DND-41 (cell line): ENCODE measurements around the gene FMR1.

Experiments
- ATAC-seq: fragments of 200-7000 bp; cut with Tn5 transposase; 3 replicates; pipeline ENCODE4 v1.9.1; 2021; ENCODE audit warnings: low read depth; ENCODE audit not compliant: insufficient read depth
- DNase-seq: peaks from one replicate; pipeline ENCODE4 v3.0.0-alpha.2; 2020
- H2AFZ ChIP-seq: 2 replicates; pipeline ENCODE4 v1.6.0; 2012; ENCODE audit warnings: low read depth, low read length
- H3K27ac ChIP-seq: 2 replicates; pipeline ENCODE4 v1.5.1; 2012; ENCODE audit warnings: low read length, inconsistent platforms
- H3K27me3 ChIP-seq: fragments of 200-600 bp; sonication (generic); 2 replicates; pipeline ENCODE4 v1.6.0; 2012; ENCODE audit warnings: low read length, mild to moderate bottlenecking, inconsistent platforms; ENCODE audit not compliant: insufficient read depth, poor library complexity
- H3K36me3 ChIP-seq: 2 replicates; pipeline ENCODE4 v1.5.1; 2012; ENCODE audit warnings: low read length, inconsistent platforms; ENCODE audit not compliant: insufficient read depth
- H3K4me1 ChIP-seq: 2 replicates; pipeline ENCODE4 v1.5.1; 2012; ENCODE audit warnings: mild to moderate bottlenecking, low read length; ENCODE audit not compliant: insufficient read depth
- H3K4me2 ChIP-seq: 2 replicates; pipeline ENCODE4 v1.6.0; 2012; ENCODE audit warnings: mild to moderate bottlenecking, moderate library complexity, low read length, inconsistent platforms; ENCODE audit not compliant: insufficient read depth
- H3K4me3 ChIP-seq, 2 experiments: fragments of 200-600 bp in 1 of 2; shearing (Covaris generic) in 1 of 2; 2 replicates each; pipeline ENCODE4 v1.5.1; 2012 to 2016; ENCODE audit warnings: inconsistent platforms in 2 of 2, low read length in 2 of 2, mild to moderate bottlenecking in 2 of 2, low read depth in 1 of 2, moderate library complexity in 1 of 2
- H3K79me2 ChIP-seq: 2 replicates; pipeline ENCODE4 v1.6.0; 2012; ENCODE audit warnings: low read length, inconsistent platforms; ENCODE audit not compliant: insufficient read depth
- H3K9ac ChIP-seq: 2 replicates; pipeline ENCODE4 v1.6.0; 2012; ENCODE audit warnings: low read depth, mild to moderate bottlenecking, inconsistent platforms, low read length, moderate library complexity
- H3K9me3 ChIP-seq: 2 replicates; pipeline ENCODE4 v1.5.1; 2012; ENCODE audit warnings: low read length, moderate library complexity, mild to moderate bottlenecking, inconsistent platforms; ENCODE audit not compliant: insufficient read depth, severe bottlenecking
- H4K20me1 ChIP-seq: 2 replicates; pipeline ENCODE4 v1.6.0; 2012; ENCODE audit warnings: low read length; ENCODE audit not compliant: insufficient read depth
- EZH2 ChIP-seq: IDR thresholded peaks from 3 replicates; pipeline ENCODE4 v1.6.1; 2012; ENCODE audit warnings: borderline replicate concordance, low read depth, mild to moderate bottlenecking, moderate library complexity, low read length, inconsistent platforms; ENCODE audit not compliant: severe bottlenecking
- TF ChIP-seq, protein P1 (sequence below): IDR thresholded peaks from 2 replicates; pipeline ENCODE4 v1.5.1; 2012; ENCODE audit warnings: borderline replicate concordance, low read length, moderate library complexity, mild to moderate bottlenecking; ENCODE audit not compliant: poor library complexity, severe bottlenecking; ENCODE audit errors: extremely low read depth

FMR1 gene

GRCh38 chrX:147978931-147979330 is 67.2 kb downstream of the FMR1 start:
- Histone ChIP-seq H2AFZ (no peak overlapping the region; the same call in 1 of the 2 replicates), H3K9ac (no peak overlapping the region), H4K20me1 (no peaks in the 10 kb centered on the region), H3K27ac (no peak overlapping the region), H3K4me2 (no peak overlapping the region), H3K4me1 (no peaks in the 10 kb centered on the region), H3K9me3 (no peaks in the 10 kb centered on the region), H3K4me3 (no peak overlapping the region), H3K27me3 (no peaks in the 10 kb centered on the region), H3K79me2 (no peaks in the 10 kb centered on the region), H3K36me3 (no peaks in the 10 kb centered on the region)
- ATAC-seq (no peak), DNase-seq (no peak)
- no peak for TF ChIP-seq EZH2
- TF ChIP-seq, protein P1, sequence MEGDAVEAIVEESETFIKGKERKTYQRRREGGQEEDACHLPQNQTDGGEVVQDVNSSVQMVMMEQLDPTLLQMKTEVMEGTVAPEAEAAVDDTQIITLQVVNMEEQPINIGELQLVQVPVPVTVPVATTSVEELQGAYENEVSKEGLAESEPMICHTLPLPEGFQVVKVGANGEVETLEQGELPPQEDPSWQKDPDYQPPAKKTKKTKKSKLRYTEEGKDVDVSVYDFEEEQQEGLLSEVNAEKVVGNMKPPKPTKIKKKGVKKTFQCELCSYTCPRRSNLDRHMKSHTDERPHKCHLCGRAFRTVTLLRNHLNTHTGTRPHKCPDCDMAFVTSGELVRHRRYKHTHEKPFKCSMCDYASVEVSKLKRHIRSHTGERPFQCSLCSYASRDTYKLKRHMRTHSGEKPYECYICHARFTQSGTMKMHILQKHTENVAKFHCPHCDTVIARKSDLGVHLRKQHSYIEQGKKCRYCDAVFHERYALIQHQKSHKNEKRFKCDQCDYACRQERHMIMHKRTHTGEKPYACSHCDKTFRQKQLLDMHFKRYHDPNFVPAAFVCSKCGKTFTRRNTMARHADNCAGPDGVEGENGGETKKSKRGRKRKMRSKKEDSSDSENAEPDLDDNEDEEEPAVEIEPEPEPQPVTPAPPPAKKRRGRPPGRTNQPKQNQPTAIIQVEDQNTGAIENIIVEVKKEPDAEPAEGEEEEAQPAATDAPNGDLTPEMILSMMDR: no peak

- Histone ChIP-seq H3K27ac (no peak within 1 kb of the TSS), H3K79me2 (no peaks in the 10 kb centered on the region), H2AFZ (no peak within 1 kb of the TSS), H3K4me2 (no peak within 1 kb of the TSS), H3K27me3 (no peaks in the 10 kb centered on the region), H3K9me3 (no peaks in the 10 kb centered on the region), H3K9ac (no peak within 1 kb of the TSS), H4K20me1 (no peaks in the 10 kb centered on the region), H3K4me1 (no peaks in the 10 kb centered on the region), H3K4me3 (no peak within 1 kb of the TSS), H3K36me3 (no peaks in the 10 kb centered on the region)
- DNase-seq (no peak), ATAC-seq (no peak)
- TF ChIP-seq EZH2: no peak
- TF ChIP-seq, protein P1: no peak
Observed at GRCh38 chrX:147981038-147981752, 69.5 kb downstream of the FMR1 start, which contains the start of gene FMR1NB. TSS of gene FMR1NB (plus strand) at chrX:147981337. CDS start at chrX:147981403, 66 bp downstream.
